ENCODE measurements around the gene TSPEAR.

- no peak for TF ChIP-seq CTCF (IDR thresholded peaks at IDR 0.05; ENCODE audit: low read depth, low read length)
- no peak for TF ChIP-seq POLR2A (IDR thresholded peaks at IDR 0.05; ENCODE audit: extremely low read depth, insufficient read length)
Observed at GRCh38 chr21:44454058-44454457, 257.3 kb downstream of the TSPEAR start.

All from NB4 (cell line).